H1 (cell line): ENCODE data around the gene SPACA7.

Experiments used
- BCL11A ChIP-seq, 2 experiments: IDR thresholded peaks; one replicate each; pipeline ENCODE4 v1.6.1; 2011; ENCODE audit warnings: low read depth in 2 of 2, low read length in 2 of 2, mild to moderate bottlenecking in 2 of 2
- CTCF ChIP-seq, 3 experiments: IDR thresholded peaks; 1 replicate in 2 of 3; 2 replicates in 1 of 3; pipeline versions ENCODE4 v1.5.1 to v1.6.1; 2011; ENCODE audit warnings: low read length in 3 of 3, mild to moderate bottlenecking in 3 of 3, inconsistent platforms in 2 of 3, low read depth in 1 of 3, moderate library complexity in 1 of 3; ENCODE audit not compliant: insufficient read depth in 1 of 3; ENCODE audit errors: control extremely low read depth in 1 of 3
- EP300 ChIP-seq, 2 experiments: IDR thresholded peaks; 1 replicate in 1 of 2; 2 replicates in 1 of 2; pipeline ENCODE4 v1.6.1; 2011 to 2012; ENCODE audit warnings: low read depth in 2 of 2, low read length in 2 of 2, mild to moderate bottlenecking in 2 of 2, borderline replicate concordance in 1 of 2, inconsistent platforms in 1 of 2, moderate library complexity in 1 of 2
- KDM1A ChIP-seq: fragments of 200-600, 300-600 bp; sonication (generic); IDR thresholded peaks from 2 replicates; pipeline ENCODE4 v1.7.1; 2016; ENCODE audit warnings: mild to moderate bottlenecking, low read length, borderline replicate concordance
- KDM5A ChIP-seq: fragments of 200-600 bp; IDR thresholded peaks from 2 replicates; pipeline ENCODE4 v1.7.1; 2012; ENCODE audit warnings: mild to moderate bottlenecking, low read length, inconsistent platforms, mixed read lengths
- NRF1 ChIP-seq: IDR thresholded peaks from 2 replicates; pipeline ENCODE4 v1.6.1; 2011; ENCODE audit warnings: mild to moderate bottlenecking, low read depth, low read length, improper control_type of control experiment
- POLR2A ChIP-seq, 2 experiments: IDR thresholded peaks; 1 replicate in 1 of 2; 2 replicates in 1 of 2; pipeline ENCODE4 v1.6.1; 2011; ENCODE audit warnings: low read depth in 2 of 2, low read length in 2 of 2, mild to moderate bottlenecking in 2 of 2; ENCODE audit errors: control extremely low read depth in 1 of 2
- RBBP5 ChIP-seq: IDR thresholded peaks from 2 replicates; pipeline ENCODE4 v1.7.1; 2012; ENCODE audit warnings: low read depth, mild to moderate bottlenecking, inconsistent platforms, low read length, moderate library complexity, borderline replicate concordance
- RFX5 ChIP-seq: IDR thresholded peaks from 2 replicates; pipeline ENCODE4 v1.6.1; 2011; ENCODE audit warnings: low read depth, low read length, improper control_type of control experiment, borderline replicate concordance
- SAP30 ChIP-seq: fragments of 300-600 bp; sonication (generic); IDR thresholded peaks from 2 replicates; pipeline ENCODE4 v1.7.1; 2012; ENCODE audit warnings: low read length, moderate library complexity, mild to moderate bottlenecking, inconsistent platforms; ENCODE audit not compliant: insufficient read depth, insufficient replicate concordance
- SIRT6 ChIP-seq: IDR thresholded peaks from one replicate; pipeline ENCODE4 v1.7.1; 2012; ENCODE audit warnings: low read length, inconsistent platforms
- TAF1 ChIP-seq: IDR thresholded peaks from 2 replicates; pipeline ENCODE4 v1.6.1; 2011; ENCODE audit warnings: mild to moderate bottlenecking, low read depth, low read length
- TEAD4 ChIP-seq: IDR thresholded peaks from 2 replicates; pipeline ENCODE4 v1.6.1; 2012; ENCODE audit warnings: low read depth, low read length, inconsistent platforms, mixed read lengths
- ZNF274 ChIP-seq: IDR thresholded peaks from 2 replicates; pipeline ENCODE4 v1.7.0; 2012; ENCODE audit warnings: low read length, borderline replicate concordance; ENCODE audit errors: extremely low read depth

GRCh38 chr13:112332727-112333126, 43.4 kb upstream of the SPACA7 start:
- TF ChIP-seq TEAD4 (no peak), NRF1 (no peak), CTCF (IDR thresholded peaks at IDR 0.05; ENCODE audit: control extremely low read depth in 1 of 3, insufficient read depth in 1 of 3, low read depth in 1 of 3, low read length in 3 of 3) (no peak), KDM5A (no peak), RBBP5 (no peak), TAF1 (no peak), RFX5 (no peak), ZNF274 (no peak), SAP30 (no peak), EP300 (IDR thresholded peaks at IDR 0.05; ENCODE audit: borderline replicate concordance in 1 of 2, low read depth in 2 of 2, low read length in 2 of 2) (no peak), POLR2A (IDR thresholded peaks at IDR 0.05; ENCODE audit: control extremely low read depth in 1 of 2, low read depth in 2 of 2, low read length in 2 of 2) (no peak), KDM1A (no peak), BCL11A (IDR thresholded peaks at IDR 0.05; ENCODE audit: low read depth in 2 of 2, low read length in 2 of 2) (no peak), SIRT6 (no peak)
